GM12873 (cell line): ENCODE results near the gene YPEL1.

Experiments
- CTCF ChIP-seq: IDR thresholded peaks from 2 replicates; pipeline ENCODE4 v1.5.1; 2012; ENCODE audit warnings: low read depth, mild to moderate bottlenecking, moderate library complexity, low read length, control low read depth; ENCODE audit not compliant: insufficient read depth; ENCODE audit errors: missing control alignments

The YPEL1 gene

DNA sequence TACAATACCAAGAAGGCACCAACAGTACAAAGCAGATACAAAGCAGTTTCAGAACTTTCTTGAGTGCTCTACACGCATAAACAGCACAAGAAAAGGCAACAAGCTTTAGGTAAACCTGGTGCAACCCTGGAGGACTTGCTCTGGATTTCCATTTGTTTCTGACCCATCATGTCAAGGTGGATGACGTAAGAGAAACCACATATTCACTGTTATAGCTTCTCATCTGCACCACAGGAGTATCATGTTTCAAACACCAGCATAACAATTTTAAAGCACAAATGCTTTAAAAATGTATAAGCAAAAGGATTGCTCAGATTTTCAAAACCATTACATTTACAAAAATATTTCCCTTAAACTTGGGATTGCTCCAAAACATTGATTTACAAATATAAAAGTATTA lies 25.0 kb upstream of the YPEL1 start:
- no peak for TF ChIP-seq CTCF

DNA sequence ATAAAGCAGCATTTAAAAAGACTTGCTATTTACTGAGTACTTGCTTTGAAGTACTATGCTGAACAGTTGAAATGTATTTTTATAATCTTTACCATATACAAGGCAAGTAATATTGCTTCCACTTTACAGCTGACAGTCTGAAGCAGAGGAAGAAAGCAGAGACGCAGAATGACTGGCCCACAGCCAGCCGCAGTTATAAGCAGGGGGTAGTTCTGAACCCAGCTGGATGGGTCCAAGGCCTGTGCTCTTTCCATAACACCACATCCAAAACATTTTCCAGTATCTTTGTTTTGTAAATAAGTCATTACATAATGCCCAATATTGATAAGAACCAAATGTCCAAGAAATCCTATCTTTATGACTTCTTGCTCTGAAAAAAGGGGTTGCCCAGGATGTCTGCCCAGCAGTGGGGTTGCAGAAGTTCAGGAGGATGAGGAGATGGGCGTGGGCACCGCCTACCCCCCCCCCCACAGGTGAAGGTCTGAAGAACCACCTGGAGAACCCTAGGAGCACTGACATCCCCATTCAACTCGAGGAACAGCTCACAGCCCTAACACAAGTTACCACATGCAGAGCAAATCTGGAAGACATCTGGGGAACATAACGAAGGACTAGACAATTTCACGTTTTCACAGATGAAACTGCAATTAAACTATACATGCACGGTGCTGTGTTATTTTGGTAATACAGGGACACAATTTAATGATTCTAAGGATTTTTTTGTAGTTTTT lies 24.2 kb upstream of the YPEL1 start:
- no peak for TF ChIP-seq CTCF

GRCh38 chr22:21759093-21759492 lies 23.5 kb upstream of the YPEL1 start:
- TF ChIP-seq CTCF, result no peak

GRCh38 chr22:21758091-21758864 lies 22.7 kb upstream of the YPEL1 start:
- no peak for TF ChIP-seq CTCF

DNA sequence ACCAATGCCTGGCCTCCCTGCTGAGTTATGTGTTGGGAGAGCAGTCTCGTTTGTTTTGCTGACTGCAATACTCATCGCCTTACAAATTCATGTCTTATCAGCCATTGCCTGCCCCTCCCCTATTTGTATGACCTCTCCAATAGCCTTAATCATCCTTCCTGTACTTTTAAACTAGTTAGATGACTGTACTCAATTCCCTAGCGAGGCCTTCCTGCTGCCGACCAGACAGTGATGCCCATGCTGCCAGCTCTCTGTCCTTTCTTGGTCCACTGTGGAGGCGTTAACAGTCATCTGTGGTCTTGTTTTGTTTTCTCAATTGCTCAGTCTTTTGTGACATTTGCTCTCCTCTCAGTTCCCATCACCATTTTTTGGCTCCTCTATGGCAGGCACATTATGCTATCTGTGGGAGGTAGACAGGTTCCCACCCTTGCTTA lies 20.3 kb upstream of the YPEL1 start:
- TF ChIP-seq CTCF, result no peak

DNA sequence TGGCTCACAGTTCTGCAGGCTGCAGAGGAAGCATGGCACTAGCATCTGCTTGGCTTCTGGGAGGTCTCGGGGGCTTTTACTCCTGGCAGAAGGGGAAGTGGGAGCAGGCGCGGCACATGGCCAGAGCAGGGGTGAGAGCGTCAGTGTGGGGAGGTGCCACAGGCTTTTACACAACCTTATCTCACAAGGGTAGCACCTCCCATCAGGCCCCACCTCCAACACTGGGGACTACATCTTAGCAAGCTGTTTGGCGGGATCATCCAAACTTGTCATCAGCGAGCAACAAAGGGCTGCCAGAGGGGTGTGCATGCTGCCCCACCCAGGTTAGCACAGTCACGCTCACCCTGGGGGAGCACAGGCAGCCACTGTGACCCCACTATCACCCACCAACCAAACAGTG lies 18.9 kb upstream of the YPEL1 start:
- TF ChIP-seq CTCF, result no peak

DNA sequence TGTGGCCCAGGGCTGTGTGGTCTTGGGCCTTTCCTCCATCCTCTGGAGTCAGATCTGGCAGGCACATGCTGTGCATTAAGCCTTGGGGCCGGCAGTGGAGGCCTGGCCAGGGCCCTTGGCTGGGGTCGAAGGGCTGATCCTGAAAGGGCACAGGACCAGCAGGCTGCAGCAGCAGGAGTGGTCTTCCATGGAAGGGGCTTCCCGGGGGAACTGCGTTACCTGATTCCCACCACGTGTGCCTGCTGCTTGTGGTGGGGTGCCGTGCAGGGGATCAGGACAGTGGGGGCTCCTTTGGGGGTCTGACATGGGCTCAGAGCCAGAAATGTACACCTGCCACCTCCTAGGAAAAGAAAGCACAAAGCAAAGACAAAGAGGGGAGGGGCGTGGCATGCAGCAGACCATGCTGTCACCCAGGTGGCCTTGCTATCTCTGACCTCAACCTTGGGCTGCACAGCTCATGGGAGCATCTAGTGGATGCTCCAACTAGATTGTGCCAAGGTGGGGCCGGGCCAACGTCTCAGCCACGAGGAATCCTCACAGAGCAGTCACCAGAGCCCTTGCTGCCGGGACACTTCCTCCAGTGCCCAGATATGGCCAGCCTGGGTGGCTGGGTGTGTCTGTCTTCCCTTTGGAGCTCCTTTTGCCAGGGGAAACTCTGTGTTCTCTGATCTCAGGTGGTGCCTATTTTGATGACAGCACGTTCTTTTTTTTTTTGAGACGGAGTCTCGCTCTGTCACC lies 17.9 kb upstream of the YPEL1 start:
- TF ChIP-seq CTCF, result no peak
